ENCODE measurements around the gene FCGBP.

DNA sequence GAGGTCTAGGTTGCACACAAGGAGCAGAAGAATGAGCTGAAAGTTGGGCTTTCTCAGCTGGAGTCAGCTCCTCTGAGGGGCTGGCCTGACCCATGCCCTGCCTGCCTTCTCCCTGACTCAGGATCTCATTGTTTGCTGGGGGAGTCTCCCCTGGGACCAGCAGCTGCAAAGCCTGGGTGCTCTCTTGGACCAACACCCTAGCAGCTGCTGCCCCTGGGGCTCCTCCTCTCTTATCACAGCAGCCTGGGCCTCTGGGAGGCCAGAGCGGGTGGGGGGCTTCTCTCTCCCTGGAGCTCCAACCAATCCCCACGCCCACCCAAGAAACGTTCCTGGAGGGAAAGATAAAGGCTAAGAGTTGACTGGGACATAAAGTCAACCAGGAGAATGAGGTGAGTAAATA lies 1.6 kb upstream of the FCGBP start:
- TF ChIP-seq CTCF (IDR thresholded peaks at IDR 0.05; ENCODE audit: insufficient read depth, low read length, poor library complexity, severe bottlenecking) (no peak), EZH2phosphoT487 (conservative IDR thresholded peaks at IDR 0.05; ENCODE audit: low read length) (no peak)

Measured in SU-DHL-6 (cell line).